Measurements from ENCODE around the gene NKAIN2.
A peak's percentile ranks its signal among the peaks of the same experiment; 100 is the strongest.

The NKAIN2 gene

GRCh38 chr6:123803504-123804013 is at the start of gene NKAIN2:
NKAIN2 (plus strand) TSS chr6:123803865.
- DNase-seq = peak in 1 of 2 experiments; percentile 15

- DNase-seq = no peak
Measured at GRCh38 chr6:123759472-123759871, 44.2 kb upstream of the NKAIN2 start.

- DNase-seq = no peak
Measured at GRCh38 chr6:123763904-123764303, 39.8 kb upstream of the NKAIN2 start.

- no peak for DNase-seq
Measured at GRCh38 chr6:123764722-123765121, 38.9 kb upstream of the NKAIN2 start.

GRCh38 chr6:123768921-123769320 is 34.7 kb upstream of the NKAIN2 start:
- DNase-seq = no peak

- DNase-seq = no peak
Measured at GRCh38 chr6:123769431-123769830, 34.2 kb upstream of the NKAIN2 start.

- no peak for DNase-seq
Measured at GRCh38 chr6:123770247-123770949, 33.3 kb upstream of the NKAIN2 start.

- DNase-seq = no peak
Measured at GRCh38 chr6:123771126-123771525, 32.5 kb upstream of the NKAIN2 start.

GRCh38 chr6:123777563-123777962 is 26.1 kb upstream of the NKAIN2 start:
- DNase-seq = peak in 1 of 2 experiments; percentile 31

GRCh38 chr6:123780021-123780420 is 23.6 kb upstream of the NKAIN2 start:
- no peak for DNase-seq

- no peak for DNase-seq
Measured at GRCh38 chr6:123784330-123784729, 19.3 kb upstream of the NKAIN2 start.

GRCh38 chr6:123785039-123785438 is 18.6 kb upstream of the NKAIN2 start:
- DNase-seq = no peak

- DNase-seq = no peak
Measured at GRCh38 chr6:123788319-123788718, 15.3 kb upstream of the NKAIN2 start.

- no peak for DNase-seq
Measured at GRCh38 chr6:123794190-123794589, 9.5 kb upstream of the NKAIN2 start.

GRCh38 chr6:123794799-123795198 is 8.9 kb upstream of the NKAIN2 start:
- no peak for DNase-seq

GRCh38 chr6:123801067-123801466 is 2.6 kb upstream of the NKAIN2 start:
- no peak for DNase-seq

GRCh38 chr6:123802351-123802696 is 1.3 kb upstream of the NKAIN2 start:
- peak in 1 of 2 experiments; percentile 53 for DNase-seq

GRCh38 chr6:123802697-123803503 is 765 bp upstream of the NKAIN2 start:
- peak; percentile 45 to 53 for DNase-seq

- DNase-seq = peak in 1 of 2 experiments; percentile 15
Measured at GRCh38 chr6:123804014-123804786, 535 bp downstream of the NKAIN2 start.

- no peak for DNase-seq
Measured at GRCh38 chr6:123804787-123805540, 1.3 kb downstream of the NKAIN2 start.

- no peak for DNase-seq
Measured at GRCh38 chr6:123805921-123806320, 2.3 kb downstream of the NKAIN2 start.

- DNase-seq = no peak
Measured at GRCh38 chr6:123806561-123806960, 2.9 kb downstream of the NKAIN2 start.

- no peak for DNase-seq
Measured at GRCh38 chr6:123808556-123808955, 4.9 kb downstream of the NKAIN2 start.

Measured in Kasumi-1 (cell line).